SK-N-MC (cell line): ENCODE results near the gene C14orf132.

ENCODE experiments used
- EZH2 ChIP-seq: fragments of 200-600 bp; sonication (generic); IDR thresholded peaks from one replicate; pipeline ENCODE4 v1.6.1; 2017; ENCODE audit warnings: antibody characterized with exemption
- POLR2AphosphoS5 ChIP-seq: IDR thresholded peaks from 2 replicates; pipeline ENCODE4 v1.6.1; 2012; ENCODE audit warnings: mild to moderate bottlenecking, low read depth, low read length, borderline replicate concordance

GRCh38 chr14:96029089-96029645, 10.0 kb upstream of the C14orf132 start:
- no peak for TF ChIP-seq EZH2
- no peak for TF ChIP-seq POLR2AphosphoS5
